Right lobe of liver (tissue), 6 donors: ENCODE data around the gene PRKAG2. TPM values are rescaled to one million over a fixed set of nuclear protein-coding genes. Genes with fewer than 3 reads are reported as not detected.

Source experiments
- ATAC-seq, 4 donors: fragments of 200-7000 bp; cut with Tn5 transposase; one replicate each; pipeline ENCODE4 v1.9.1; 2020; ENCODE audit warnings: mild to moderate bottlenecking in 4 of 4, moderate library complexity in 4 of 4
- DNase-seq, 3 donors: peaks; one replicate each; pipeline ENCODE4 v3.0.0-alpha.2; 2020
- H3K27ac ChIP-seq, 3 donors: fragments of 200-600 bp; one replicate each; pipeline ENCODE4 v1.8.0; 2022
- H3K27me3 ChIP-seq, 2 donors: fragments of 200-600 bp; one replicate each; pipeline ENCODE4 v1.8.0; 2022
- H3K36me3 ChIP-seq, 4 donors: fragments of 200-600 bp; sonication (generic) in 1 of 4; one replicate each; pipeline versions ENCODE4 v1.5.1 to v1.8.0; 2017 to 2022; ENCODE audit warnings: control low read depth in 1 of 4
- H3K4me1 ChIP-seq, 4 donors: fragments of 200-600 bp; sonication (generic) in 1 of 4; one replicate each; pipeline versions ENCODE4 v1.5.1 to v1.8.0; 2017 to 2022; ENCODE audit warnings: control low read depth in 1 of 4
- H3K4me3 ChIP-seq, 3 donors: fragments of 200-600 bp; one replicate each; pipeline ENCODE4 v1.8.0; 2022
- H3K9me3 ChIP-seq, 4 donors: fragments of 200-600 bp; sonication (generic) in 1 of 4; one replicate each; pipeline versions ENCODE4 v1.5.1 to v1.8.0; 2017 to 2022; ENCODE audit warnings: control low read depth in 1 of 4
- POLR2A ChIP-seq: fragments of 450-650 bp; IDR thresholded peaks from one replicate; pipeline ENCODE4 v1.6.1; 2017; ENCODE audit warnings: antibody characterized with exemption, mild to moderate bottlenecking
- WGBS: methylation state at CpG from one replicate; pipeline ENCODE4 v1.1.6; 2018; ENCODE audit warnings: low coverage, low lambda C conversion rate; ENCODE audit not compliant: insufficient coverage; ENCODE audit errors: missing lambda C conversion rate; 5-methylcytosine and 5-hydroxymethylcytosine counted together
- intact Hi-C, 2 donors: fragments of 100-400 bp; cut with DNase I; formaldehyde crosslinking; loops; one replicate each; pipeline versions ENCODE4 v1.11.2 to v1.14.1; 2022
- total RNA-seq, 6 experiments: library from RNA; depleted of rRNA in 2 of 6; stranded (reverse); fragments of >200 nt in 2 of 6; fragmentation: NEBNext Ultra II Directional in 3 of 6; extraction: Animal tissue kit (Norgen Biotek cat#: 25700) in 3 of 6; gene quantifications; one replicate each; pipeline versions ENCODE4 v1.1.0 to v1.2.4, GENCODE V29; 2016 to 2023
- TF ChIP-seq, protein P1 (sequence below), 4 donors: fragments of 200-600 bp in 3 of 4; fragments of 450-650 bp in 1 of 4; IDR thresholded peaks; one replicate each; pipeline versions ENCODE4 v1.5.1 to v1.8.0; 2016 to 2022; ENCODE audit warnings: antibody characterized with exemption in 4 of 4, mild to moderate bottlenecking in 2 of 4
- donor health status: DM: no; HTN: yes; CAD: no.
- donor health status: DM: no; HTN: no; CAD: no.
- donor health status: DM: no; HTN: no; CAD: no.
- donor health status: DM: no; HTN: yes; CAD: no.
- donor health status: DM: no; HTN: yes; CAD: no.

PRKAG2 gene
- total RNA-seq, 6 experiments from 2014 or later, result 20.6 to 63.6 (median 29.5) TPM

DNA sequence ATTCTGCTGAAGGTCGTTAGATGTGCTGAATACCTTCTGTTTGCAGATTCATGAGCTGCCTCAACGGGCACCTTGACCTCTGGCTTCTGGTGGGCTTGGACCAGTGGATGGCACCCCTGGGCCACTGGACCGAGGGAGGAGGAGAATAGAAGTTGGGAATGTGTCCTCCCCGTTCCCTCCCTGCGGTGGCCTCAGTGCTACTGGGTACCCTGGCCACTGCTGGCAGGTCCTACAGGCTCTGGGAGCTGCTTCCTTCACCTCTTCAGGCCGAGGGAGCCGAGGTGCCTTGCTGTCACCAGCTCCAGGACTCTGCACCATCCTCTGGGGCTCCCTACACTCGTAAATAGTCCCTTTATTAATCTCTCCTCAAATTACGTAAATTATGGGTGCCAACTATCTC is 47.1 kb upstream of the PRKAG2 start:
- Histone ChIP-seq H3K27ac (peak overlapping the region; percentile 35 to 96 (median 78)), H3K36me3 (no peaks in the 10 kb centered on the region), H3K9me3 (no peaks in the 10 kb centered on the region), H3K4me3 (no peak overlapping the region), H3K27me3 (no peaks in the 10 kb centered on the region), H3K4me1 (peaks cover 0 to 57% (median 22%) of the 10 kb centered on the region in 4 donors)
- no peak for DNase-seq
- intact Hi-C loops, result no loop called here
- ATAC-seq, result no peak
- 89% methylated on average over 4 of the region's 9 CpGs for WGBS
- TF ChIP-seq, protein P1, sequence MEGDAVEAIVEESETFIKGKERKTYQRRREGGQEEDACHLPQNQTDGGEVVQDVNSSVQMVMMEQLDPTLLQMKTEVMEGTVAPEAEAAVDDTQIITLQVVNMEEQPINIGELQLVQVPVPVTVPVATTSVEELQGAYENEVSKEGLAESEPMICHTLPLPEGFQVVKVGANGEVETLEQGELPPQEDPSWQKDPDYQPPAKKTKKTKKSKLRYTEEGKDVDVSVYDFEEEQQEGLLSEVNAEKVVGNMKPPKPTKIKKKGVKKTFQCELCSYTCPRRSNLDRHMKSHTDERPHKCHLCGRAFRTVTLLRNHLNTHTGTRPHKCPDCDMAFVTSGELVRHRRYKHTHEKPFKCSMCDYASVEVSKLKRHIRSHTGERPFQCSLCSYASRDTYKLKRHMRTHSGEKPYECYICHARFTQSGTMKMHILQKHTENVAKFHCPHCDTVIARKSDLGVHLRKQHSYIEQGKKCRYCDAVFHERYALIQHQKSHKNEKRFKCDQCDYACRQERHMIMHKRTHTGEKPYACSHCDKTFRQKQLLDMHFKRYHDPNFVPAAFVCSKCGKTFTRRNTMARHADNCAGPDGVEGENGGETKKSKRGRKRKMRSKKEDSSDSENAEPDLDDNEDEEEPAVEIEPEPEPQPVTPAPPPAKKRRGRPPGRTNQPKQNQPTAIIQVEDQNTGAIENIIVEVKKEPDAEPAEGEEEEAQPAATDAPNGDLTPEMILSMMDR (IDR thresholded peaks at IDR 0.05), result no peak
- no peak for TF ChIP-seq POLR2A

DNA sequence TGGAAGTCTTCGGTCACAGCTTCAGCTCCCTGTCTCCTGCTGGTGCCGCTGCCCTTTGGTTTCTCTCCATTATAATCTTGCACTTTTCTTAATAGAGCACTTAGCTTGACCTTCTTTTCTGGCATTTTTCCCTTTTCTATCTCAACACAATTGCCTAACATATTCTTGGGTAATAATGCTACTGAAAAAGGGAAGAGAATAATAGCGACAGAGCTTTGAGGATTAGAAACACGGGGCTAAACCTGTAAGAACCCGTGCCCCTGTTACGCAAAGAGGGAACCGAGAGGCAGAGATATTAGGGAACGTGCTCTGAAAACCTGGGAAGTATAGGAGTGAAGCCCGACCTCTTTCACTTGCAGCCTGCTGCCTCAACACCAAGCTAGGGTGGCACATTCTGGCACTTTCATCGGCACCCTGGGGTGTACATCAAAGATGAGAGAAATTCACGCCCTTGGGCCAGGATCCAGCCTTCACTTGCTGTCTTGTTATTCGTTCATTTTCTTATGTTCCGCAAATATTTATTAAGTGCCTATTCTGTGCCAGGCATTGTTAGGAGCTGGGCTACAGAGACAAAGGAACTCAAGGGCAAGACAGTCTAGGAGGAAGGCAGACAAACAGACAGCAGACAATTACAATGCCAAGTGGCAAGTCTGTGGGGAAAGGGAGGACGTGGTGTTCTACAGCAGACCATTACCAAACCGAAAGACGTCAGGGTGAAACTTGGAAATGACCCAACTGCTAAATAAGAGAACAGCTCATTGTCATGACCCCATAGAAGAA is 46.4 kb upstream of the PRKAG2 start:
- intact Hi-C loops, result no loop called here
- Histone ChIP-seq H3K27ac (peak overlapping the region; percentile 43 to 96 (median 78)), H3K9me3 (no peaks in the 10 kb centered on the region), H3K4me3 (no peak overlapping the region), H3K4me1 (peaks cover 0 to 64% (median 26%) of the 10 kb centered on the region in 4 donors), H3K27me3 (no peaks in the 10 kb centered on the region), H3K36me3 (no peaks in the 10 kb centered on the region)
- DNase-seq, result peak in 1 of 3 donors; percentile 65
- ATAC-seq, result peak; percentile 21 to 47 (median 30)
- TF ChIP-seq, protein P1 (IDR thresholded peaks at IDR 0.05), result no peak
- peak; percentile 25 for TF ChIP-seq POLR2A
- WGBS, result 33% methylated on average over 15 of the region's 16 CpGs

DNA sequence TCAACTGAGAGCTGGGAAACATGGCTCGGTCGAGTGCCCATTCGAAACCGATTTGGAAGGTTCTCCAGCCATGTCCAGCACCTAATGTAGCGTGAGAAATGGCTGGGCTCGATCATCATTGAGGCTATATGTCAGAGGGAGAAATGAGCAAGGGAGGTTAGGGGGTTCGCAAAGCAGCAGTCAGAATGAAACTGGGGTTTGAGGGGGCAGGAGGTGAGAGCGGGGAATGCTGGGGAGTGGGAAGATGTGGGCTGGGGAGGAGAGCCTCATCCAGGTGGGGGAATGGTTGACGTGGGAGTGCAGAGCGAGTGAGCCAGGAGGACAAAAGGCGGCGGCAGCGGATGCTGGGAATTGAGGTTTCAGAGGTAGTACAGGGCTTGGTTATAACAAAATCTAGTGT is 44.5 kb upstream of the PRKAG2 start:
- intact Hi-C loops, result no loop called here
- Histone ChIP-seq H3K27ac (no peak overlapping the region), H3K4me3 (no peak overlapping the region), H3K27me3 (no peaks in the 10 kb centered on the region), H3K9me3 (no peaks in the 10 kb centered on the region), H3K36me3 (no peaks in the 10 kb centered on the region), H3K4me1 (peaks cover 0 to 65% (median 31%) of the 10 kb centered on the region in 4 donors)
- ATAC-seq (no peak), DNase-seq (no peak)
- WGBS, result 95% methylated on average over 13 of the region's 13 CpGs
- TF ChIP-seq, protein P1 (IDR thresholded peaks at IDR 0.05), result no peak
- no peak for TF ChIP-seq POLR2A

DNA sequence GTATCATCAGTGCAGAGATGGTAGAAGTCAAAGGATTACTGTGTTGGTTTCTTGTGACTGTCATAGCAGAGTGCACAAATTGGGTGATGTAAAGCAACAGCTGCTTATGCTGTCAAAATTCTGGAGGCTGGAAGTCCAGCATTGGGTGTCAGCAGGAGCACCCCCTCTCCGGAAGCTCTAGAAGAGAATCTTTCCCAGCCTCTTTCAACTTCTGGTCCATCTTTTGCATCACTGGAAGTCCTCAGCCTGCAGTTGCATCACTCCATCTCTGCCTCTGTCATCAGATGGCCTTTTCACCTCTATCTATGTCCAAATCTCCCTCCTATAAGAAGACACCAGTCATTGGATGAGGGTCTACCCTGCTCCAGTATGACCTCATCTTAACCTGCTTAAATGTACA is 43.6 kb upstream of the PRKAG2 start:
- Histone ChIP-seq H3K4me1 (peaks cover 0 to 57% (median 27%) of the 10 kb centered on the region in 4 donors), H3K4me3 (no peak overlapping the region), H3K36me3 (no peaks in the 10 kb centered on the region), H3K27me3 (no peaks in the 10 kb centered on the region), H3K9me3 (no peaks in the 10 kb centered on the region), H3K27ac (no peak overlapping the region)
- TF ChIP-seq POLR2A, result no peak
- TF ChIP-seq, protein P1 (IDR thresholded peaks at IDR 0.05), result no peak
- ATAC-seq, result no peak
- intact Hi-C loops, result no loop called here
- no peak for DNase-seq
- no CpG with 5 or more reads among the region's 1 CpG for WGBS
